HG03354 (cell line): ENCODE results near the gene ANO2.
"Not testable (repeated sequence)": the region's sequence is repeated elsewhere in the genome, so short reads cannot be mapped to it uniquely, and the experiment has no call there.

ENCODE experiments used
- ATAC-seq: cut with Tn5 transposase; IDR thresholded peaks from one replicate; pipeline ENCODE4 v1.9.1; 2021; ENCODE audit warnings: mild to moderate bottlenecking; ENCODE audit not compliant: unreplicated experiment, poor library complexity, severe bottlenecking

ANO2 gene

GRCh38 chr12:5708371-5708770 is 236.7 kb downstream of the ANO2 start:
- no peak for ATAC-seq

DNA sequence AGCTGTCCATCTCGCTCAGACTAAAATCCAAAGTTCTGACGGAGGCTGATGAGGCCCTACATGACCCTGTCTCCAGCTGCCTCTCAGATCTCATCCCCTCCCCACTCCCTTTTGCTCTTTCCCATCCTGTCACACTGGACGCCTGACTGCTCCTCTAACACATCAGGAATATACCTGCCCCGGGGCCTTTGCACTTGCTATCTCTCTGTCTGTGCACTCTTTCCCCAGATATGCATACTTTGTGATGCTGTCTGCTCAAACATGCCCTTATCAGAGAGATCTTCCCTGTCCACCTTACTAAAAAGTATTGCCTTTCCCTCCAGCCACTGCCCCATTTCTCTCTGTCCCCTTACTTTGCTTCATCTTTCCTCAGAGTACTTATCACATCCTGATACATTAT is 238.8 kb downstream of the ANO2 start:
- ATAC-seq, result no peak

- no peak for ATAC-seq
Measured at GRCh38 chr12:5705791-5706190, 239.3 kb downstream of the ANO2 start.

DNA sequence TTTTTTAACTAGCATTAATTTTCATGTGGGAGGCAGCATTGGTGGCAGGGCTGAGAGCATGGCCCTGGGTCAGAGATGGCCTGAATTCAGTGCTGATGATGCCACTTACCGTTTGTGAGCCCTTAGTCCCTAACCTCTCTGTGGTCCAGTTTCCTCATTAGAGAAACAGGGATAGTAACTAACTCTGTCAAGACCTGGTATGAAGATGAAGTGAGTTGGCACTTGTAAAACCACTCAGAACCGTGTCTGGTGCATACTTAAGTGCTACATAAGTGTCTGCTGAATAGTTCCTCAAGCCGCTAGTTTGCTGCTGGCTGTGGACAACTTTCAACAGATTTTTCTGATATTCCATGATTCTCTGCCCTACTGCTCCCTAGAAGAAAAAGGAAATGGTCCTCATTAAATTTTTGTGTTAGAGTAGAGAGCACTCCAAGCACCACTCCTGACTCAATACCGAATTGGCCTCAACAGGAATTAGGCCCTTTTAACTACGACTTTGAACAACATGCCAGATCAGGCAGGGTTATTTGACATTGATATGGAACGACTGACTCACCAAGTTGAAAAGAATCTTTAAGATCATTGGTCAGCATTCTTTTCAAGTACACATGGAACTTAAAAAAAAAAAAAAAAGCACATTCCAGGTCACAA is 250.2 kb downstream of the ANO2 start:
- no peak for ATAC-seq

DNA sequence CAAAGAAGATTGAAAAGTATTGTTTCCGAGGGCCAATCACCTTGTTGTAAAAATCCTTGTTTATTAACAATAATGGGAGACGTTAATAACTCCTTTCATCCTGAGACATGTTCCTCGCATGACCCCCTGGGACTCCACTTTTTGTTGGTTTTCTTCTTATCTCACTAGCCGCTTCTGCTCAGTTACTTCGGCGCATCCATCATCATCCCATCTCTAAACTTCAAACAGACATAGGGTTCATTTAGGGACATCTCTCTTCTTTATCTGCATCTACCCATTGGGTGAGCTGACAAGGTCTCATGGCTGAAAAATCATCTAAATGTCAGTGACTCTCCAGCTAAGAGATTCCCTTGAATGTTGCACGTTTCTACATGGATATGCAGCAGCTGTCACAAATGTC is 252.2 kb downstream of the ANO2 start:
- no peak for ATAC-seq

DNA sequence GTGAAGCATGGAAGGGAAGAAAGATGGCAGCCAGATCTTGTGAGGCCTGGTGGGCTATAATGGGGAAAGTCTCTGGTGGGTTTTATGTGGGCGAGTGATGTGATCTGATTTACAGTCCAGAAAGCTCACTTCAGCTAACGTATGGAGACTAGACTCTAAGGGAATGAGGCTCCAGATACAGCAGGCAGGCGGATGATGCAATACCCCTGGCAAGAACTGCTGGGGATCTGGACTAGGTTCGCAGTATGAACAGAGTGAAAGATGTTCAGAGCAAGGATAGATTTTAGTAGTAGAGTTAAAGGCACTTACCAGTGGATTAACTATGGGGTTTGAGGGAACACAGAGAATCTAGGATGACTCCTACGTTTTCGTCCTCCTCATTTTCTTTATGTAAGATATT is 253.1 kb downstream of the ANO2 start:
- no peak for ATAC-seq

DNA sequence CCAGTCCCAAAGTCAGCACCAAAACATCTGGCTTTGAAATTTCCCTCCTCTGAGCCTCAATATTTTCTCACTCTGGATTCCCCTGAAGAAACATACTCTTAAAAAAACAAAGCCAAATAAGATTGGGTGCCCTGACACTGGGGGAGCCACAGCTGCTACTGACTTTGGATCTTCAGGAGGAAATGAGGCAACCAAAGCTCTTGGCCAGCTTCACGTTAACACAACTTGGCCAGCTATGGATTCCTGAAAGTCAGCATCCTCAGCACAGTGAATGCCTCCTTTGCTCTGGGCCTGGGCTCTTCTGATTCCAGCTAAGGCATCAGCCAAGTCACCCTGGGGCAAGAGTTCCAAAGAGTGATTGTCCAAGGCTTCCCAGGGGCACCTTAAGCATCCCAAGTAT is 254.8 kb downstream of the ANO2 start:
- ATAC-seq, result no peak

GRCh38 chr12:5689773-5690172 is 255.3 kb downstream of the ANO2 start:
- ATAC-seq, result no peak

GRCh38 chr12:5688226-5688625 is 256.8 kb downstream of the ANO2 start:
- no peak for ATAC-seq

- ATAC-seq, result no peak
Measured at GRCh38 chr12:5685935-5686334, 259.1 kb downstream of the ANO2 start.

DNA sequence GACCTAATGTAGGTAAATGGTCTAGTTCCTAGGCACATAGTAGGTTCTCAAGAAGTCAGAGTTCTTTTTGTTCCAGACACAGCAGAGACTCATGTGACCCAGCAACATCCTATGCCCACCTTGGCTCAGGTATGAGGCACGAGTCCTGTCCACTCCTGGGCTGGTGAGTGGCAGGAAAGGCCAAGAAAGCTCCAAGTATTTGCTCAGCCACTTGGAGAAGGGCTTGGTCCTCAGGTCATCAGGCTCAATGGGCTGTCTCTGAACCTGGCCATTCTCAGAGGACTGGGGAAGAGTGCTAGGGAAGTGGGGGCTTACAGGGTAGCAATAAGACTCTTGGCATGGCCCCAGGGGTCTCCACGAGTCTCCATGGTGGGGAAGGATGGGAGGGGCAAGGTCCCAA is 260.1 kb downstream of the ANO2 start:
- no peak for ATAC-seq

DNA sequence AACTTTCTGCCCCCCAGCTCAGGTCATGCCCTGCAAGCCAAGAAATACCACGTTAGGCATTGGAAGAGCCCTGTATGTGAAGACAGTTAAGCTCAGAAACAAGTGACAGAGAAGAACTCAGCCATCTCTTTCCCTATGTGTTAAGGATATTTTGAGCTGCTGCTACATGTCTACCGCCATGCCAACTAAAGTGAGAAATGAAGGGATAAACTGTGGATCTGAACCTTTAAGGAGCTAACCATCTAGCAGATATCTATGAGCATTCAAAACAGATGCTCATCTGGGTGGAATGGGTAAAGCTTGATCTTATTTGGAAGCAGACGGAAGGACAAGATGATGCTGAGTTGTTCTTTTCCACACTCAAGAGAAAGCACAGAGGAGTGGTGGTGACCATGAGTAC is 262.5 kb downstream of the ANO2 start:
- ATAC-seq, result no peak

GRCh38 chr12:5678176-5678575 is 266.9 kb downstream of the ANO2 start:
- ATAC-seq, result no peak

DNA sequence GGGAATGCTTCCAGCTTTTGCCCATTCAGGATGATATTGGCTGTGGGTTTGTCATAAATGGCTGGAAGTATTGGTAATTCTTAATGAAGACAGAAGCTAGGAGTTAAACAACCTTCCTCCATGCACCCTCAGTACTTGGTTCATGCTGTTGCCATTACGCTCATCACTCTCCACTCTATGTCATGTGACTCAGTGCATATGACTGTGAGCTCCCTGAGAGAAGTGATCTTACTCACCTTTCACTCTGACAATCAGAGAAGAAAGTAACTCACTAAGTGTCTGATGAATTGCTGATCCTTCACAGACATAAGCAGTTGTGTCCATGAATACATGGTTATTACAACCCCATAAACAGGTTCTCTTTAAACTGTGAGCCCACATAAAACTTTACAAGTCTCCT is 275.4 kb downstream of the ANO2 start:
- ATAC-seq, result not testable (repeated sequence)

DNA sequence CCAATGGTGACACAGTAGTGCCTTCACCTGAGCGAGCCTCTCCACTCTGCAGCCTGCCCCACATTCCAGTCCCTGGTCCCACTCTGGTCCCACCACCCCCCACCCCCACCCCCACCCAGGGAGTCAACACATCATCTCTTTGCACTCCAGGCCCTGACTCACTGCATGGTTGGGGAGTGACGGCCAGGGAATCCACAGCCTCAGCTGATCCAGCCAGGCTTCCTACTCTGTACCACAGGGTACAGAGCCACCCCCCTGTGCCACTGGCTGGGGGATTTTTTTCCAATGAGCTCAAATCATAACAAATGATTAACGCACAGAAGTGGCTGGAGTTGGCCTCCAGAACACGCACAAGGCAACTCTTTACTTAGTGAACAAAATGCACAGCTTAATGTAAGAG is 279.4 kb downstream of the ANO2 start:
- no peak for ATAC-seq

DNA sequence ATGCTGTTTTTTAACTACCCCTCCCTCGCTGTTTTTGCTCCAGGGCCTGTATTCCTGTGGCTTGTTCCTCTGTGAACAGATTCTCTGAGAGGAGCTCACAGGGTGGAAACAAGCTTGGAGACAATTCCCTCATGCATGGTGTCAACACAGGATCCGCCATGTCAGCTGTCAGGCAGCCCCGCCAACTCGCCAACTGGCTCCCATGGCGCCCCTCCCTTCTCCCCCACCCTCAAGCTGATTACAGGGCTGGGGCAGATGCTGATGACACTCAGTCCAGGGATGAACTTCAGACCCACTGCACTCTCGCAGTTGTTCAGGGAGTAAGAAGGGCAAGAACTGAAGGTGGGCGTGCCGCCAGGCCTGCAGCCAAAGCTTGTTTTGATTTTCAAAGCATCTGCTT is 283.2 kb downstream of the ANO2 start:
- no peak for ATAC-seq

DNA sequence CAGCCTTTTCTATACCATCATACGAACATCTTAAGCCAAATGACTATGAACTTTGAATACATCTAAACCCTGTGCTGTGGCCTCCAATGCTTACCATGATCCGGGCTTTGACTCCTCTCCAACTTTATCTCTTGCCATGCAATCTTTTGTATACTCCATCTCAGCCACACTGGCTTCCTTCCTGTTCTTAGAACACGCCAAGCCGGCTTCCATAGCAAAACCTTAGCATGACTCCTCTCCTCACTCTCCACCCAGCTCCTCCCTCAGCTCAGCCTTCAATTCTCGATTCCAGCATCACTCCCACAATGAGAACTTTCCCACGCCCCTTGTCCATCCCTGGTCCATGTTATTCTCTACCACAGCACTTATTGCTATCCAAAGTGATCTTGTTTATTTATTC is 284.8 kb downstream of the ANO2 start:
- no peak for ATAC-seq

DNA sequence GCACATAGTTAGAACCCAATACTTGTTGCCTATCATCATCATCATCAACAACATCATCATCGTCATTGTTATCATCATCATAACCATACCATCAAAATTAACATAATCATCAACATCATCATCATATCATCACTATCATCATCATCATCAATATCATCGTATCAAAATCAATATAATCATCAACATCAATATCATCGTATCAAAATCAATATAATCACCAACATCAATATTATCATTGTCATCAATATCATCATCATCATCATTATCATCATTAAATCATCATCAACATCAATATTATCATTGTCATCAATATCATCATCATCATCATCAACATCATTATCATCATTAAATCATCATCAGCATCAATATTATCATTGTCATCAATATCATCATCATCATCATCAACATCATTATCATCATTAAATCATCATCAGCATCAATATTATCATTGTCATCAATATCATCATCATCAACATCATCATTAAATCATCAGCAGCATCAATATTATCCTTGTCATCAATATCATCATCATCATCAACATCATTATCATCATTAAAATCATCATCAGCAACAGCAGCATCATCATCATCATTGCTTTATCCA is 286.6 kb downstream of the ANO2 start:
- ATAC-seq, result not testable (repeated sequence)

DNA sequence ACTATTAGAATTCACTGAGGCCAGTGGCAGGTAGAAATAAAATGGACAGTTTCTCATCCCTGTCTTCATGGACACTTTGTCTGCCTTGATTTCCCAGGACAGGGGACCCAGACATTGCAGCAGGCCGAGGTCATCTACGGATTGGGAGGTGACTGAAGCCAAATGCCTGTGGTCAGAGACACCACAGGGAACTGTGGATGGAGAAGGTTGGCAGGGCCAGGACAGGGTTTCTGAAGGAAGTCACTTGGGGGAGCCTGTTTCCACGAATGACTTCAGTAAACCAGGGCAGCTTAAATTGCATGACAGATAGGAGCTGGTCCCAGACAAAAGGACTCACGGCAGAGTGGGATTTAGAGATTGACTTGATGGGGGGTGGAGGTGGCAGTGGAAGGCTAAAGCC is 288.2 kb downstream of the ANO2 start:
- ATAC-seq, result no peak

DNA sequence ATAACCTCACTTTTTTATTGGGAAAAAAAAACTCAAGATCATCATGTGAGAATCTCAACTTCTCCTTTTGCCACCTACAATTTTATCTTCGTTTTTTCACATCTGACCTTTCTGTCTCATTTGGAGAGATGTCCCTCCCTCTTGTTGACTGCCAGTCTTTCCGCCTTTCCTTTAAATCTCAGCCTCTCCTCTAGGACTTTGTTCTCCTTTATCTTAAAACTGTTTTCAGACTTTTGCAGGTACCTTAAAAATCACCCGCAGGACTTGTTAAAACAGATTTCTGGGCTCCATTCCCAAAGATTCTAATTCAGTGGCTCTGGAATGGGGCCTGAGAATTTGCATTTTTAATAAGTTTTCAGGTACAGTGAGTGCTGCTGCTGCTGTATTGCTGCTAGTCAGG is 289.9 kb downstream of the ANO2 start:
- ATAC-seq, result no peak

GRCh38 chr12:5654019-5654418 is 291.0 kb downstream of the ANO2 start:
- ATAC-seq, result no peak
